Retinal pigment epithelial cell (primary cell): ENCODE measurements around the gene NKD2.
A peak's percentile ranks its signal among the peaks of the same experiment; 100 is the strongest.

Source experiments
- DNase-seq: peaks from one replicate; pipeline ENCODE4 v3.0.0-alpha.2; 2010; ENCODE audit warnings: low read depth
- H3K4me3 ChIP-seq: 2 replicates; pipeline ENCODE4 v1.5.1; 2011; ENCODE audit warnings: mild to moderate bottlenecking, low read length, control low read depth, moderate library complexity
- CTCF ChIP-seq: conservative IDR thresholded peaks from 2 replicates; pipeline ENCODE4 v1.5.1; 2011; ENCODE audit warnings: low read depth, low read length, control low read depth, inconsistent platforms

NKD2 gene

GRCh38 chr5:1001406-1002270 is 7.0 kb upstream of the NKD2 start:
- DNase-seq, result no peak
- H3K4me3 ChIP-seq, result no peak overlapping the region
- TF ChIP-seq CTCF, result no peak

DNA sequence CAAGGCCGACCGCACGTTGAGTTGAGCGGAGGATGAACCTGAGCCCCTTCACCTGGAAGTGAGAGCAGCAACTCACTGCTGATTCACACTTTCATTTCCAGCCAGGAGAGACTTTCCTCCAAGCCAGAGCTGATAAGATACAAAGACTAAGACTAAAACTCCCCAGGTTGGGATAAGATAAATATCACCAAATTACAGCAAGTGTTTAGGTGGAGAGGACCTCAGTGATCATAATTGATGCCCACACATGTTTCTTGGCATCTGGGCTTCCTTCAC is 6.4 kb upstream of the NKD2 start:
- H3K4me3 ChIP-seq, result no peak overlapping the region
- no peak for TF ChIP-seq CTCF
- DNase-seq, result no peak

DNA sequence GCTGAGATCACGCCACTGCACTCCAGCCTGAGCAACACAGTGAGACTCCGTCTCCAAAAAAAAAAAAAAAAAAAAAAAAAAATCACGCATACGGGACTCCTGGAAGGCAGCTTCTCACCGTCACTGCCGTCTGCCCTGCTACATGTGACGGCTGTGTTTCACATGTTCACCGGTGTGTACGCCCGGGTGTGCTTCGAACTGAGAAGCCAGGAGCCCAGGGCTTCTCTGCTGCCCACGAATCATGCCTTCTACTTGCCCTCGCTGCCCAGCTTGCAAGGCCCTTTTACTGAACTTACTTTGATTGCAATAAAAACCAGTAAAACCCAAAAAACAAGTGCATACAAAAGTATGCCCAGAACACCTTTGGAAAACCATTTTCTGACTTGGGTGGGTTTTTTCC is 5.8 kb upstream of the NKD2 start:
- TF ChIP-seq CTCF, result no peak
- DNase-seq, result no peak
- no peak overlapping the region for H3K4me3 ChIP-seq

DNA sequence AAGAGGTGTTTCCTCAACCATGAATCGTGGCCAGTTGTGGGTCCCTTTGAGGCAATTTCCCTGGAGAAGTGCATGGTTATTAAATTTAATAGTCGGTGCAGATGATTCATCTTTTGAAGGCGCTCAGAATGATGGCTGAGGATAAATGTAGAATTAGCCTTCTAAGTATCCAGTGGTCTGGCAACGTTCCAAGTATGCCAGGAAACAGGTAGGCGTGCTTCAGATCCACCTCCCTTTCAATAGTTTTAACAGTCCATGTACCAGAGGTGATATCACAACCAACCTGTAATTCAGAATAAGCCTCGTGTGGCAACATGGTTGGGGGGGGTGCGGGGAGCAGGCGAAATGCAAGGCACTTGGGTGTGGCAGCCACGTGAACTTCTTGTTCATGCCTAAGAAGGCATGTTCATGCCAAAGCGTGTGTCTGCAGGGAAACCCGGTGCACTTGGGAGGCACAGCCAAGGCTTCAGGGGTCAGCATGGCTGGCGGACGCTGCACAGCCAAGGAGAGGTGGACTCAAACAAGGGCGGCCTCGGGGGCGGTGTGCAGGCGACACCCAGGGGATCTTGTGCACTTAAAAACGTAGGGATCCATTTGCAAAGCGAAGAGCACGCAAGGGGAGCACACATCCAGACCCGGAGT is 5.2 kb upstream of the NKD2 start:
- DNase-seq, result peak; percentile 3
- H3K4me3 ChIP-seq, result no peak overlapping the region
- TF ChIP-seq CTCF, result no peak

GRCh38 chr5:1004461-1005248 is 3.9 kb upstream of the NKD2 start:
- peak; percentile 49 for TF ChIP-seq CTCF
- peak overlapping the region; percentile 8 for H3K4me3 ChIP-seq
- no peak for DNase-seq

DNA sequence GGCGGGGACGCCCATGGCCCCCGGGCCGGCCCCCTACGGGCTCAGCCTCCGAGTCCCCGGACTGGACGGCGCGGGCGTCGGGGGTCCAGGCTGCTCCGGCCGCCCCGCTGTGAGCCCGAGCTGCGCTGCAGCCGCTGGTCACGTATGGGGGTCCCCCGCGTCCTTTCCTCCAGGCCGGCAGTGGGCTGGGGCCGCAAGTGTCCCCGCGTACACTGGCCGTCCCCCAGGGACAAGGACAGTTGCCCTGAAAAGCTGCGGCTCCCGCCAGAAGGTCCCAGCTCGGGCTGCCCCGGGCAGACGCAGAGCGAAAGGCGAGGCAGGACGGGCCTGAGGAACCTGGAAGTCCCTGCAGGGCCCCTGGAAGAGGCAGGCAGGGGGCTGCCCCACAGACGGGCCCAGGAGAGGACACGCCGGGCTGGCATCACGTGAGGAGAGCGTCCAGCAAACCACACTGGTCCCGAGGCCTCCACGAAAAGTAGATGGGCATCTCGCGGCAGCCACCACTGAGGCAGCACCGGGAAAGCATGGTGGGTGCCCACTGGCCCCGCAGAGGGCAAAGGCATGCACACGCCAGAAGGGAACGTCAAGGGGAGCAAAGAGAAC is 3.3 kb upstream of the NKD2 start:
- TF ChIP-seq CTCF, result no peak

More for the DNA sequence above, 3.3 kb upstream of the NKD2 start:
- H3K4me3 ChIP-seq, result no peak overlapping the region
- DNase-seq, result no peak
